ENCODE results near the gene ASPRV1.
"Not testable (repeated sequence)": the region's sequence is repeated elsewhere in the genome, so short reads cannot be mapped to it uniquely, and the experiment has no call there.

Gene ASPRV1

GRCh38 chr2:69959425-69959824, 2.0 kb downstream of the ASPRV1 start:
- DNase-seq, result no peak

GRCh38 chr2:69958480-69958879, 3.0 kb downstream of the ASPRV1 start:
- no peak for DNase-seq

- no peak for DNase-seq
Measured at GRCh38 chr2:69957965-69958364, 3.5 kb downstream of the ASPRV1 start.

GRCh38 chr2:69956475-69956979, 4.9 kb downstream of the ASPRV1 start:
- DNase-seq, result no peak

- DNase-seq, result no peak
Measured at GRCh38 chr2:69955029-69955428, 6.4 kb downstream of the ASPRV1 start.

GRCh38 chr2:69954084-69954483, 7.3 kb downstream of the ASPRV1 start:
- DNase-seq, result no peak

GRCh38 chr2:69952336-69953115, 8.9 kb downstream of the ASPRV1 start:
- DNase-seq, result no peak

- not testable (repeated sequence) for DNase-seq
Measured at GRCh38 chr2:69950671-69951070, 10.8 kb downstream of the ASPRV1 start.

- no peak for DNase-seq
Measured at GRCh38 chr2:69950241-69950640, 11.2 kb downstream of the ASPRV1 start.

GRCh38 chr2:69948963-69949645, 12.3 kb downstream of the ASPRV1 start:
- DNase-seq, result no peak

- peak in 1 of 14 donors; percentile 78 for DNase-seq
Measured at GRCh38 chr2:69948032-69948962, 13.1 kb downstream of the ASPRV1 start.

- no peak for DNase-seq
Measured at GRCh38 chr2:69947325-69947931, 14.0 kb downstream of the ASPRV1 start.

GRCh38 chr2:69946351-69947324, 14.8 kb downstream of the ASPRV1 start:
- DNase-seq, result no peak

GRCh38 chr2:69945941-69946340, 15.5 kb downstream of the ASPRV1 start:
- no peak for DNase-seq

- no peak for DNase-seq
Measured at GRCh38 chr2:69945441-69945840, 16.0 kb downstream of the ASPRV1 start.

GRCh38 chr2:69944756-69945155, 16.7 kb downstream of the ASPRV1 start:
- DNase-seq, result no peak

GRCh38 chr2:69943843-69944525, 17.4 kb downstream of the ASPRV1 start:
- no peak for DNase-seq

- no peak for DNase-seq
Measured at GRCh38 chr2:69943000-69943842, 18.2 kb downstream of the ASPRV1 start.

- no peak for DNase-seq
Measured at GRCh38 chr2:69940691-69941090, 20.7 kb downstream of the ASPRV1 start.
